Stimulated activated CD8-positive, alpha-beta memory T cell treated with anti-CD3 and anti-CD28 coated beads, Interleukin-12 subunit alpha, Interleukin-12 subunit beta, amount 100 ng/mL, for 1 hour (primary cell): ENCODE measurements around the gene KBTBD12.

Source experiments
- DNase-seq: peaks from one replicate; pipeline ENCODE4 v3.0.0-alpha.2; 2020; ENCODE audit warnings: low read depth

KBTBD12 gene

GRCh38 chr3:127954640-127955039, 39.6 kb downstream of the KBTBD12 start:
- DNase-seq, result no peak

GRCh38 chr3:127955728-127956127, 40.7 kb downstream of the KBTBD12 start:
- DNase-seq, result no peak

DNA sequence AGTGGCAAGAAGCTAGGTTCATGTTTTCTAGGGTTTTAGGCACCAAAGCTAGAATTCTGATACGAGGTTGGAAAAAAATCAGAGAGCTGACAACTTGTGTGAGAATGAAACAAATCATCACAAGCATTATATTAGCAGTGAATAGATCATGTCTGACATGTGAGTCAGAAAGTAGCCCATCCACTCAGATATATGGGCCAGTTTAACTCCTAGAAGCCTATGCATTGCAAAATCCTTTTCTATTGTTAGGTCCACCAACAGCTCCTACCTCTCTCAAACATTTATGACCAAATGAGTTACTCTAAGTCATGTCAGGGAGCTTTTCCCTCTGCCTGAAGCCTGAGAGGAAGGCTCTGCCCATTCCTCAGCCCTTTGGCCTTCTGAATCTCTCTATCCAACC, 44.0 kb downstream of the KBTBD12 start:
- DNase-seq, result no peak

DNA sequence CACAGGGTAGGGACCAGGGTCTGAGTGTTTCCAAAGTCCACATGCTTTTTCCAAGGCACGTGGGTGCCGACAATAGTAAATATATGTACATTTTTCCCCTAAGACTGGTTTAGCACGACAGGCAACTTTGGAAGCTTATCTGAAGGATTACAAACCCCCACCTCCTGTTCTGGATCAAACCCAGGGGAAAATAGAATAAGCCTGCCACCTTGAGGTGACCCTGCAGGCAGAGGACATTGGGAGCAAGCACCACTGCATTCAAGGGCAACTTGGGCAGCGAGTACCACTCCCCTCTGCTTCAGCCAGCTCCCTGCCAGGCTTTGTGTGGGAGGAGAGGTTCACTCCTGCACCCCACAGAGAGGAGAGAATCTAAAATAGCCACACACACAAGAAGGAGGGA, 44.8 kb downstream of the KBTBD12 start:
- no peak for DNase-seq

DNA sequence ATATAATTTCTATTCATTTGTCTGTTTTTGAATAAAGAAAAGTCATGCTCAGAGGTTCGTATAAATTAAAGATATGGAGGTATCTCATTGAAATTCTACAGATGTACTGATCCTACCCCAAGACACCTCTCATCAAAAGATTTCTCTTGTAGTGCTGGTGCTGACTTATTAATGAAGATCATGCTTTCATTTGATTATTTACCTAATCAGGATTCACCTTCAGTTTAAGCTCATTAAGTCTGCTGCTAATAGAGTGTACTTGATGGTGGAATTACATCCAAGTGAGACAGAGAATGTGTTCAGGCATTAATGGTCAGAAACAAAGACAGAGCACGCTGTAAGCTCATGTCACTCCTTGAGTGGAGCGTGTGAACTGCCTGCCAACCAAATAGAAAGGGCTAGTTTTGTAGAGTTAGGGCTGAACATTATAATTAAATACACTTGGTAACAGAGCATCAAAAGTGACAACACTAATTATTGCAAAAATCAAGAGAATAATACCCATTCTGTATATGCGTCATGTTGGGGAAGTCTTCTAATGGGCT, 45.5 kb downstream of the KBTBD12 start:
- DNase-seq, result no peak

DNA sequence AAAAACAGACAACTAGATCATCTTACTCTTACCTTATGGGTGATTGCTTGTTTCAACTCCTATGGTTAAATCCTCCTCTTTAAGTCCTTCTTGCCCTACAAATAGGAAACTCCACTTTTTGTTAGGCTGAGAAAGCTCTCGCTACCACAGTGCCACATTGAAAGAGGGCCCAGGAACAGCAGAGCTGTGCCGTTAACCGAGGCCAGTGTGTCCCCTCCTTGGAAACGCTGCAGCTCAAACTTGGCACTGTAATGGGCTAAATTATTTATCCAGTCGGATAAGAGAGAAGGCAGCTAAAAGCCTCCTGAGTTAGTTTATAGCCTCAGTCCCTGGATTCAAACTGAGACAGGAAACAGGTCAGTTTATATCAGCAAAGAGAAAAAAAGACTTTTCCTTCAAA, 46.1 kb downstream of the KBTBD12 start:
- DNase-seq, result no peak

GRCh38 chr3:127961963-127962362, 46.9 kb downstream of the KBTBD12 start:
- no peak for DNase-seq

- DNase-seq, result no peak
These were observed 47.9 kb downstream of the KBTBD12 start for GRCh38 chr3:127962937-127963336.

DNA sequence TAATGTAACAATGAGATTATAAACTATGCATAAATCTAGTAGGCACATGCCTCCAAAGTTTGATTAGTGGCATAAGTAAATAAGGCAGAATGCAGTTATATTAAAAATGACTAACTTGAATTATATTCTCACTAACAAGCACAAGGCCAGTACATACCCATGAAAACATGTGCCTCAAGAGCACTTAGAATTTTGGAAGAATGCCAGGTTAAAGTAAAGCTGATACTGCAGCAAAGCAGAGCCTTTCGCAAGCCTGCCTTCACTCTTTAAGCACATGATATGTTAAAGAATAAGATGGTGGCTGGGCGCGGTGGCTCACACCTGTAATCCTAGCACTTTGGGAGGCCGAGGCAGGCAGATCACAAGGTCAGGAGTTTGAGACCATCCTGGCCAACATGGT, 49.0 kb downstream of the KBTBD12 start:
- DNase-seq, result no peak

DNA sequence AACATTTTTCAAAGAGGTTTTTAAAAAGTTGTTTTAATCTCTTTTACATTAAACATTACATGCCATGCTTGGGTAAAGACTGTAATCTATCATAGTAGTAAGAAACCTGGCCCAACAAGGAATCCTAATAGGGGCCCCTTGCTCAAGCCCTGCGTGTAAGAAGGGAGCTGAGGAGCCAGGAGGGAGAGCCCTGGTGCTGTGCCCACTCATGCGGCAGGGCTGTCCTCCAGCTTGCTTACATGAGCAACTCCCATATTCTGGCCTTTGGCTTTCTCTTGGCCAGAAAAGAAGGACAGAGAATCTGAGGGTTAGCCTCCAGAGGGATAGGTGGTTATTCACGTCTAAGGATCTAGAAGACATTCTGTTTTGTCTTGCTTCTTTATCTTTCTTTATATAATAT, 49.8 kb downstream of the KBTBD12 start:
- DNase-seq, result no peak

GRCh38 chr3:127967316-127967715, 52.3 kb downstream of the KBTBD12 start:
- no peak for DNase-seq

GRCh38 chr3:127970966-127971592, 56.0 kb downstream of the KBTBD12 start:
- DNase-seq, result no peak

DNA sequence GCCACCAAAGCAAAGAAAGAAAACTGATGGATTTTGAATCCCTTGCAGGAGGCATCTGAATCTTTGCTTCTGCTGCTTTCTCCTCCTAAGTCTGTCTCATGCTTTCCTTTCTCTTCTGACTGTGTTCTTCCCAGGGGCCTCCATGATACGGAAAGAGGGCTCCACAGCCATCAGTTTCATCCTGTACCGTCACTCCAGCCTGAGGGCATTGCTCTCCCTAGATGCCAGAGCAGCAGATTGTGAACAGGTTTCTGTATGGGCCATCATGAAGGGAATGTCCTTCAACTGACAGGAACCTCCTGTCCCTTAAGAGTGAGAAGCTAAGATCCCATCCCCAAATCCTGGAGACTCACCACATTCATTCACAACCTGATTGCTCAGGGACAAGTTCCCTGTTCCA, 59.2 kb downstream of the KBTBD12 start:
- no peak for DNase-seq

DNA sequence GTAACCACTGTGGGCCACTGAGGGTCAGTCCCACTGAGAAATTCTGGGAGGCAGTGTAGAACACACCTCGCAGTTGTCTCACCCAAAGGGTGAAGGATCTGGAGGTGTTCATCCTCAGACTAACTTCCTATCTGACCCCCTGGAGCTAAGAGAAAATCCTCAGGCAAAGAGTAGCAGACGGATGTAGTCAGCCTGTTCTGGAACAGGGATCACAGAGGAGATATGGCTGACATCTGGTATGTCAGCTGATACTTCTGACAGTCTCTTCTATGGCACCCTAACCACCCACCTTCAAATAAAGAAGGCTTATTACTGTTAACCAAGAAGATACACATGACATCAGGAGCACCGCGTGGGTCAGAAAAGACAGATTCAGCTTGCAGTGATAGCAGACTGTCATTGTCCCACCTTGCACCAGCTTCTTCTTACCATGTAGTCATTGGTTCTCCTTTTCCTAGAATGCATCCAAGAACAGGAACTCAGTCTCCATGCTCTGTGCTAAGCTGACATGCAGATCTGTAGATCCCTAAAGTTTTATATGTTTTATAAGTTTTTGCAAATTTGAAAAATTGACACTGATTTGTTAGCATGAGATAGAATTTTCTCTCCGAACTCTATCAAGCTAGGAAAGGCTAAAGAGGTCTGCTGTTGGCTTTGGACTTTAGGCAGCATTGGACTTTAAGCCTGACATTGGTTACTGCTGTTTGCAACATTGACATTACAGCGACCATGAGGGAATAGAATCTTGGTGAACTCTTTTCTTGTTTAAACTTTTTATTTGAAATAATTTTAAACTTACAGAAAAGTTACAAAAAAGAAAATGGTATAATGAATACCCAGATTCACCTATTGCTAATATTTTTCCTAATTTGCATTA, 60.4 kb downstream of the KBTBD12 start:
- no peak for DNase-seq

DNA sequence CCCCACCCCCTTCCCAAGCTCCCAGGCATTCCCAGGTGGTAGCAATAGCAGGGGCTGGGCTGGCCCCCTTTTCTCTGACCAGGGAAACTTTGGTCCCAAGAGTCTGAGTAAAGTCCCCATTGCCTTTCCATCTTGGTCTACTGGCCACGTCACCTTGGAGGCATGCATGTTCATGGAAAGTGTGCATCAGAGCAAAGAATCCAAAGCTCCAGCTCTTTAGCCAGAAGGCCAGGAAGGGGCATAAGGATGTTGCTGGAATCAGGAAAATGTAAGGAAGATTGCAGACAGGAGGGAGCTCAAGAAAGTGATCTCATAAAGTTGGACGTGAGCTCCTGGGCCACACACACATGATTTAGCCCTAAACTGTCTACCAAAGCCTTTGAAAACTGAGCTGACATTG, 63.6 kb downstream of the KBTBD12 start:
- DNase-seq, result no peak

DNA sequence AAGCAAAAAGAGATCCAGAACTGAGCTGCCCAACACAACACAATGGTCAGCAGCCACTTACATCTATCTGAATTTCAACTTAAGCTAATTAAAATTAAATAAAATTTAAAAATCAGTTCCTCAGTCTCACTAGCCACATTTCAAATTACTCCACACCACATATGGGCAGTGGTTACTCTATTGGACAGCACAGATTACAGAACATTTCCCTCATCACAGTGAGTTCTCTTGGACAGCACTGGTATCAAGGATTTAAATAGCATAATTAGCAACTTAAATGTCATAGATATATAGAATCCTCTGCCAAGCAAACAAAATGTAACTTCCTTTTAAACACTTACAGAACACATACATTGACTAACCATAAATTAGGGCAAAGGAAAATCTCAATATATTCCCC, 64.4 kb downstream of the KBTBD12 start:
- DNase-seq, result no peak

- no peak for DNase-seq
These were observed 66.1 kb downstream of the KBTBD12 start for GRCh38 chr3:127981097-127981496.

DNA sequence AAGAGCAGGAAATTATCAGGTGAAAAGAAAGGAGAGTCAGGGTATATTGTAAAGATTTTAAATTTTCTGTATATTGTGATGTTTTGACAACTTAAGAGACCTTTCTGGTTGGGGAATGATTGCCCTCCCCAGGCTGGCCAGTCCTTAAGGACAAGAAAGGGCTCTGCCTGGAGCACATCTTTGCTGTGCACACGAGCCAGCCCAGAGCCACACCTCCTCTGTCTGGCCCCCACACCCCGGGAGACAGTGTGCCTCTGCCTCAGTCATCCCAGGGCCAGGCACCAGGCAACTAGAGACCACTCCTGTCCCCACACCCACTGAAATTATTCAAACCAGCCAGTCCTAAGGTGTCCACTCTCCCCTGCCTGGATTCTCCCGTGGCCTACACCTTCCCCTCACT, 67.1 kb downstream of the KBTBD12 start:
- DNase-seq, result no peak

- DNase-seq, result no peak
These were observed 69.4 kb downstream of the KBTBD12 start for GRCh38 chr3:127984241-127984975.

DNA sequence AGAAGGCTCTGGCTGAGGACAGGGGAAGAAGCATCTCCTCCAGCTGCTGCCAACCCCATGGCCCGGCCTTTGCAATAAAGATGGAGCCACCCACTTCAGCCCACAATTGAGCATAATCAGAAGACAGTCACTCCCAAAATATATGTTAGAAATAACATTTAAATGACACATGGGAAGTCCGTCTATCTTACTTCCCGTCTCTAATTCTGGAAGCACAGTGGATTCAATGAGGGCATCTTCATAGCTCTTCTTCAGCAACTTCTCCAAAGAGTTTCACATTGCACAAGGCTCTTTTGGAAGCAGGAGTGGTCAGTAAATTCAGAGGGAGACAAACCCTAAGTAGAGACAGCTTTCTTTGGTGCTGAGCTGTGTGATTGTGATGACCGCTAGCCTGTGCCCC, 70.2 kb downstream of the KBTBD12 start:
- no peak for DNase-seq

GRCh38 chr3:127985655-127986225, 70.7 kb downstream of the KBTBD12 start:
- no peak for DNase-seq

DNA sequence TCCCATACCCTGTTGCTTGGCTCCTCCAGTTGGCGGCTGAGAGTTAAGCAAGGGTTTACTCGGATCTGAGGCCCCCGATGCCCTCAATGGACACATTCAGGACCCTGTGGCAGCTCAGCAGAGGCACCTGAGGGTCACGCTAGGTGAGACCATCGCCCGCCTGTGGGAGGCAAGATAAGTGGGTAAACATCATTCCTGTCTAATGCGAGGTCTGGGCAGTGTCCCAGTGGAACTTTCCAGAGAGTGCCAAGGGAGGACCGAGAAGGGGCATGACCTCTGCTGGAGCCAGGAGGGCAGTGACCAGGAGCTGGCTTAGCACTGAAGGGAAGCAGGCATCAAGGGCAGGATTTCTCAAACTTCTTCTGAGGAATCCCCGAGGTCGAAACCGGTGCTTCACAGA, 71.8 kb downstream of the KBTBD12 start:
- DNase-seq, result no peak
